WTC11 (cell line): ENCODE data around the gene GAP43.

Source experiments
- CBFB ChIP-seq: sonication (generic); formaldehyde crosslinking; IDR thresholded peaks from 2 replicates; pipeline ENCODE4 v1.8.1; 2022; ENCODE audit warnings: mild to moderate bottlenecking, low read depth, missing genetic modification reagents
- CREB1 ChIP-seq: sonication (generic); formaldehyde crosslinking; IDR thresholded peaks from 2 replicates; pipeline ENCODE4 v1.8.0; 2023; ENCODE audit warnings: mild to moderate bottlenecking, missing genetic modification reagents
- CREM ChIP-seq: sonication (generic); formaldehyde crosslinking; IDR thresholded peaks from 2 replicates; pipeline ENCODE4 v1.8.1; 2022; ENCODE audit warnings: mild to moderate bottlenecking, missing genetic modification reagents, moderate library complexity
- CTCF ChIP-seq: fragments of 200-600 bp; IDR thresholded peaks from 2 replicates; pipeline ENCODE4 v1.8.0; 2022; ENCODE audit warnings: antibody characterized with exemption
- NR1H2 ChIP-seq: sonication (generic); formaldehyde crosslinking; IDR thresholded peaks from 2 replicates; pipeline ENCODE4 v1.9.0; 2021; ENCODE audit warnings: mild to moderate bottlenecking, moderate library complexity, missing genetic modification reagents
- NR3C1 ChIP-seq: sonication (generic); formaldehyde crosslinking; conservative IDR thresholded peaks from 2 replicates; pipeline ENCODE4 v1.8.1; 2023; ENCODE audit warnings: low read depth, mild to moderate bottlenecking, missing genetic modification reagents
- SP1 ChIP-seq: sonication (generic); formaldehyde crosslinking; conservative IDR thresholded peaks from 2 replicates; pipeline ENCODE4 v1.8.1; 2022; ENCODE audit warnings: missing genetic modification reagents
- TF ChIP-seq, protein P1 (sequence below): sonication (generic); formaldehyde crosslinking; IDR thresholded peaks from 2 replicates; pipeline ENCODE4 v1.8.1; 2023; ENCODE audit warnings: mild to moderate bottlenecking, moderate library complexity, missing genetic modification reagents

DNA sequence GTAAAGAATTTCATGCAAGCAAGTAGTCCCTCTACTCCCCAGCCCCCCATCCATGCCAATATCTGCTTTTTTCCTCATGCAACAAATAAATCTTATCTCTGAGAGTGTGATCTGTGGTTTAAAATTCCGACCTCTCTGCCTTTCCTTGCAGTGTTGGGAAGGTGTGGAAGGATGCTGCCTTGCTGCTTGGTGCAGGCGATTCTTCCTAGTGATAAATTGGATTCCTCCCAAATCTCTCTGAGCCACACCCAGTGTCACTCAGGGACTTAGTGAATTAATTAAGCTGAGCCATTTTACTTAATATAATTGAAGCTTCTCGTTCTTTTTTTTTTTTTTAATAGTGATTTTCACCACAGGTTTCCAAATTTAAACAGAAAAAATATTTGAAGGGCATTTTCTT, 3.4 kb downstream of the GAP43 start:
- TF ChIP-seq CREM (CRISPR knock-in tag): no peak
- TF ChIP-seq NR1H2 (CRISPR knock-in tag): no peak
- no peak for TF ChIP-seq SP1 (CRISPR knock-in tag)
- TF ChIP-seq NR3C1 (CRISPR knock-in tag): no peak
- no peak for TF ChIP-seq CREB1 (CRISPR knock-in tag)
- no peak for TF ChIP-seq CBFB
- no peak for TF ChIP-seq CTCF
- TF ChIP-seq, protein P1, sequence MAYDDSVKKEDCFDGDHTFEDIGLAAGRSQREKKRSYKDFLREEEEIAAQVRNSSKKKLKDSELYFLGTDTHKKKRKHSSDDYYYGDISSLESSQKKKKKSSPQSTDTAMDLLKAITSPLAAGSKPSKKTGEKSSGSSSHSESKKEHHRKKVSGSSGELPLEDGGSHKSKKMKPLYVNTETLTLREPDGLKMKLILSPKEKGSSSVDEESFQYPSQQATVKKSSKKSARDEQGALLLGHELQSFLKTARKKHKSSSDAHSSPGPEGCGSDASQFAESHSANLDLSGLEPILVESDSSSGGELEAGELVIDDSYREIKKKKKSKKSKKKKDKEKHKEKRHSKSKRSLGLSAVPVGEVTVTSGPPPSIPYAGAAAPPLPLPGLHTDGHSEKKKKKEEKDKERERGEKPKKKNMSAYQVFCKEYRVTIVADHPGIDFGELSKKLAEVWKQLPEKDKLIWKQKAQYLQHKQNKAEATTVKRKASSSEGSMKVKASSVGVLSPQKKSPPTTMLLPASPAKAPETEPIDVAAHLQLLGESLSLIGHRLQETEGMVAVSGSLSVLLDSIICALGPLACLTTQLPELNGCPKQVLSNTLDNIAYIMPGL (CRISPR knock-in tag): no peak
